OCI-LY3 (cell line): ENCODE results near the gene MED27.

Experiments used
- H2AFZ ChIP-seq: fragments of 200-600, 300-600 bp; shearing (Covaris generic); 2 replicates; pipeline ENCODE4 v1.6.0; 2014; ENCODE audit warnings: antibody characterized with exemption, low read depth, low read length
- H3K27ac ChIP-seq: fragments of 200-600, 300-600 bp; sonication (generic); 2 replicates; pipeline ENCODE4 v1.5.1; 2014; ENCODE audit warnings: mild to moderate bottlenecking, low read length, moderate library complexity, mixed read lengths
- H3K27me3 ChIP-seq: fragments of 200-600, 300-600 bp; sonication (generic); 2 replicates; pipeline ENCODE4 v1.6.1; 2014; ENCODE audit warnings: low read depth, low read length, mixed read lengths
- H3K36me3 ChIP-seq: fragments of 200-600, 300-600 bp; sonication (generic); replicated peaks from 2 replicates; pipeline ENCODE3; 2014; ENCODE audit warnings: low read depth, low read length, mixed read lengths
- H3K4me1 ChIP-seq: fragments of 300-600, 200-600 bp; sonication (generic); 2 replicates; pipeline ENCODE4 v1.6.1; 2014; ENCODE audit warnings: low read length, mixed read lengths
- H3K4me2 ChIP-seq: fragments of 200-600, 300-600 bp; sonication (generic); 2 replicates; pipeline ENCODE4 v1.6.1; 2014; ENCODE audit warnings: low read length, mixed read lengths
- H3K4me3 ChIP-seq: fragments of 300-600, 200-600 bp; sonication (generic); 2 replicates; pipeline ENCODE4 v1.5.1; 2014; ENCODE audit warnings: antibody characterized with exemption, mild to moderate bottlenecking, low read length, moderate library complexity
- H3K79me2 ChIP-seq: fragments of 300-600, 200-600 bp; shearing (Covaris generic); 2 replicates; pipeline ENCODE4 v1.6.1; 2014; ENCODE audit warnings: mild to moderate bottlenecking, low read length, mixed read lengths
- H3K9ac ChIP-seq: fragments of 300-600, 200-600 bp; shearing (Covaris generic); 2 replicates; pipeline ENCODE4 v1.6.0; 2014; ENCODE audit warnings: mild to moderate bottlenecking, low read length, moderate library complexity
- H3K9me3 ChIP-seq: fragments of 200-600, 300-600 bp; shearing (Covaris generic); 2 replicates; pipeline ENCODE4 v1.6.1; 2014; ENCODE audit warnings: low read length, mixed read lengths; ENCODE audit not compliant: insufficient read depth
- H4K20me1 ChIP-seq: fragments of 200-600, 300-600 bp; sonication (generic); 2 replicates; pipeline ENCODE4 v1.6.1; 2016; ENCODE audit warnings: low read length, mixed read lengths; ENCODE audit not compliant: insufficient read depth
- CTCF ChIP-seq: fragments of 200-600, 300-600 bp; sonication (generic); IDR thresholded peaks from 2 replicates; pipeline ENCODE4 v1.5.1; 2014; ENCODE audit warnings: antibody characterized with exemption, low read length, low read depth
- EZH2phosphoT487 ChIP-seq: fragments of 200-600 bp; shearing (Covaris generic); IDR thresholded peaks from 2 replicates; pipeline ENCODE4 v1.6.1; 2018; ENCODE audit warnings: antibody characterized with exemption, mixed run types, low read depth

The MED27 gene

GRCh38 chr9:132125361-132125760 is 45.7 kb upstream of the MED27 start:
- Histone ChIP-seq H3K36me3 (no peaks in the 10 kb centered on the region), H4K20me1 (no peaks in the 10 kb centered on the region), H3K4me2 (no peak overlapping the region), H3K9me3 (no peaks in the 10 kb centered on the region), H3K4me1 (no peaks in the 10 kb centered on the region), H3K27me3 (peaks cover 62% of the 10 kb centered on the region), H3K9ac (no peak overlapping the region), H3K79me2 (no peaks in the 10 kb centered on the region), H3K4me3 (no peak overlapping the region), H3K27ac (no peak overlapping the region), H2AFZ (no peak overlapping the region)
- no peak for TF ChIP-seq EZH2phosphoT487
- TF ChIP-seq CTCF: no peak

- Histone ChIP-seq H3K4me1 (no peaks in the 10 kb centered on the region), H3K9me3 (no peaks in the 10 kb centered on the region), H3K4me3 (no peak overlapping the region), H3K27me3 (peaks cover 61% of the 10 kb centered on the region), H3K79me2 (no peaks in the 10 kb centered on the region), H3K4me2 (no peak overlapping the region), H2AFZ (no peak overlapping the region), H3K9ac (no peak overlapping the region), H4K20me1 (no peaks in the 10 kb centered on the region), H3K36me3 (no peaks in the 10 kb centered on the region), H3K27ac (no peak overlapping the region)
- TF ChIP-seq EZH2phosphoT487: no peak
- TF ChIP-seq CTCF: no peak
These were observed 45.1 kb upstream of the MED27 start for GRCh38 chr9:132124800-132125199.

GRCh38 chr9:132121021-132121420 is 41.4 kb upstream of the MED27 start:
- Histone ChIP-seq H4K20me1 (no peaks in the 10 kb centered on the region), H3K79me2 (no peaks in the 10 kb centered on the region), H3K9ac (no peak overlapping the region), H3K4me1 (no peaks in the 10 kb centered on the region), H3K9me3 (no peaks in the 10 kb centered on the region), H2AFZ (no peak overlapping the region), H3K4me3 (no peak overlapping the region), H3K4me2 (no peak overlapping the region), H3K27me3 (peaks cover 67% of the 10 kb centered on the region), H3K36me3 (no peaks in the 10 kb centered on the region), H3K27ac (no peak overlapping the region)
- TF ChIP-seq CTCF (no peak), EZH2phosphoT487 (no peak)

- Histone ChIP-seq H3K79me2 (no peaks in the 10 kb centered on the region), H2AFZ (no peak overlapping the region), H3K9me3 (no peaks in the 10 kb centered on the region), H4K20me1 (no peaks in the 10 kb centered on the region), H3K4me3 (no peak overlapping the region), H3K27me3 (peaks cover 36% of the 10 kb centered on the region), H3K9ac (no peak overlapping the region), H3K4me2 (no peak overlapping the region), H3K27ac (no peak overlapping the region), H3K4me1 (no peaks in the 10 kb centered on the region), H3K36me3 (no peaks in the 10 kb centered on the region)
- TF ChIP-seq CTCF (no peak), EZH2phosphoT487 (no peak)
These were observed 38.0 kb upstream of the MED27 start for GRCh38 chr9:132117694-132118093.
